AG04450 (cell line): Measurements from ENCODE around the gene RPL32. TPM values are rescaled to one million over a fixed set of nuclear protein-coding genes. Genes with fewer than 3 reads are reported as not detected.

Experiments
- CTCF ChIA-PET: fragments of 300-600, 350-600 bp; formaldehyde crosslinking; extraction: SDS; loops from one replicate; lab custom pipeline; 2022; ENCODE audit warnings: antibody characterized with exemption, inconsistent platforms; lab: Charles Lee
- POLR2A ChIA-PET: fragments of 350-600 bp; formaldehyde crosslinking; extraction: SDS; loops from one replicate; lab custom pipeline; 2021; ENCODE audit warnings: antibody characterized with exemption, inconsistent platforms; lab: Yijun Ruan, JAX
- DNase-seq: peaks from one replicate; pipeline ENCODE4 v3.0.0-alpha.2; 2011; ENCODE audit warnings: low read depth, low spot score
- H3K27ac ChIP-seq: one replicate; pipeline ENCODE4 v1.5.1; 2012; ENCODE audit warnings: low read depth, low read length, control low read depth
- H3K27me3 ChIP-seq: one replicate; pipeline ENCODE4 v1.6.0; 2012; ENCODE audit warnings: low read length; ENCODE audit not compliant: control insufficient read depth, insufficient read depth
- H3K4me3 ChIP-seq: 2 replicates; pipeline ENCODE4 v1.5.1; 2011; ENCODE audit warnings: mild to moderate bottlenecking, low read depth, low read length, control low read depth
- H3K9me3 ChIP-seq: 2 replicates; pipeline ENCODE4 v1.5.1; 2012; ENCODE audit warnings: low read length; ENCODE audit not compliant: control insufficient read depth, insufficient read depth
- polyA plus RNA-seq: library from polyadenylated mRNA; depleted of rRNA; stranded (reverse); fragments of >200 nt; gene quantifications from 2 replicates; pipeline ENCODE4 v1.2.3, GENCODE V29; 2011
- TF ChIP-seq, protein P1 (sequence below): IDR thresholded peaks from 2 replicates; pipeline ENCODE4 v1.5.1; 2011; ENCODE audit warnings: low read depth, low read length, control low read depth, inconsistent platforms

The RPL32 gene
- polyA plus RNA-seq, 1 experiment = 3,211 TPM

DNA sequence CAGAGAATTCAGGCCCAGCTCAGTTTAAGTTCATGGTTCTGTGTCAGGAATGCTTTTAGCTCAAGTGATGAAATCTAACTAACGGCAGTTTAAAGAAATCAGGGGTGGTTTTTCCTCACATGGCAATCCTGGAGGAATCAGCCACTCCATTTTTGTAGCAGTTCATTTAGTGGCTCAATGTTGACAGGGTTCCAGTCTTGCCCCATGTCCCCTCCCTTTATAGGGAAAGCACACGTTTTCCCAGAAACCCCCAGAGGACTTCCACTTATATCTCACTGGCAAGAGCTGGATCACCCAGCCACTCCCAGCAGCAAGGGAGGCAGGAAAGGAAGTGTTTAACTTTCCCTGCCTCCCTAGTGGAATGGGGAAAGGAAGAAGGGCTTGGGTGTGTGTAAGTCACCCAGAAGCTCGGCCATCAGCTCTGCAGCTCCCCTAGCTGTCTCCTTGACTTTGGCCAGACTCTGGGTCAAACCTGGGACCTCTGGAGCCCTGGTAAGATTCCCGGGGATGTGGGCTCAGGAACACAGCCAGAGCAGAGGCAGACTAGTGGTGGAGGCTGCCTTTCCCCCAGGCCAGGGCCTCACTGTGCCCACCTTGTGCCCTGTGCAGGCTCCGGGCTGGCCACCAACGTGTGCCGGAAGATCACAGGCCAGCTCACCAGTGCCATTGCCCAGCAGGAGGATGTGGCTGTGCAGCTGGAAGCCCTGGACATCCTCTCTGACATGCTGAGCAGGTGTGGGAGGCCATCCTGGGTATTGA lies 33.6 kb downstream of the RPL32 start:
- TF ChIP-seq, protein P1, sequence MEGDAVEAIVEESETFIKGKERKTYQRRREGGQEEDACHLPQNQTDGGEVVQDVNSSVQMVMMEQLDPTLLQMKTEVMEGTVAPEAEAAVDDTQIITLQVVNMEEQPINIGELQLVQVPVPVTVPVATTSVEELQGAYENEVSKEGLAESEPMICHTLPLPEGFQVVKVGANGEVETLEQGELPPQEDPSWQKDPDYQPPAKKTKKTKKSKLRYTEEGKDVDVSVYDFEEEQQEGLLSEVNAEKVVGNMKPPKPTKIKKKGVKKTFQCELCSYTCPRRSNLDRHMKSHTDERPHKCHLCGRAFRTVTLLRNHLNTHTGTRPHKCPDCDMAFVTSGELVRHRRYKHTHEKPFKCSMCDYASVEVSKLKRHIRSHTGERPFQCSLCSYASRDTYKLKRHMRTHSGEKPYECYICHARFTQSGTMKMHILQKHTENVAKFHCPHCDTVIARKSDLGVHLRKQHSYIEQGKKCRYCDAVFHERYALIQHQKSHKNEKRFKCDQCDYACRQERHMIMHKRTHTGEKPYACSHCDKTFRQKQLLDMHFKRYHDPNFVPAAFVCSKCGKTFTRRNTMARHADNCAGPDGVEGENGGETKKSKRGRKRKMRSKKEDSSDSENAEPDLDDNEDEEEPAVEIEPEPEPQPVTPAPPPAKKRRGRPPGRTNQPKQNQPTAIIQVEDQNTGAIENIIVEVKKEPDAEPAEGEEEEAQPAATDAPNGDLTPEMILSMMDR = no peak
- no peaks in the 10 kb centered on the region; the same call in 1 of the 2 replicates for H3K9me3 ChIP-seq
- H3K27ac ChIP-seq = peak overlapping the region; percentile 11
- ChIA-PET POLR2A (interaction anchor here (0.7 kb wide), 1 partner anchor 1471 kb away, joined by 3 read pairs; no protein-coding TSS in a partner anchor), CTCF (interaction anchor here (0.5 to 4.0 kb wide), 2 partner anchors 12 to 328 kb away, joined by 8 to 24 read pairs; partner anchors contain the start of gene CAND2)
- H3K4me3 ChIP-seq = no peak overlapping the region
- H3K27me3 ChIP-seq = no peaks in the 10 kb centered on the region
- no peak for DNase-seq

DNA sequence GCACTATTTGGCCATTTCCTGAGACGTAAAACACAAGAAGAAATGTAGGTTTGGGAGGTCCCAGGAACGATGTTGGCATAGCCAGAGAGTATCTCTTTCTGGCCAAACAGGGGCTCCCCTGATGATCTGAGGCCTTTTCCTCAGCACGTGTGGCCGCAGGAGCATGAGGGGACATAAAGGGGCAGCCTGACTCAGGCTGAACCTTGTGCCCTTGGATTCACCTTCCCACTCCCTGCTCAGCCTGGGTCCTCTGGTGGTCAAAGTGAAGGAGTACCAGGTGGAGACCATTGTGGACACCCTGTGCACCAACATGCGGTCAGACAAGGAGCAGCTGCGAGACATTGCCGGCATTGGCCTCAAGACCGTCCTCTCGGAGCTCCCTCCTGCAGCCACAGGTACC lies 34.3 kb downstream of the RPL32 start:
- Histone ChIP-seq H3K4me3 (no peak overlapping the region), H3K27ac (no peak overlapping the region), H3K9me3 (no peaks in the 10 kb centered on the region; the same call in 1 of the 2 replicates), H3K27me3 (no peaks in the 10 kb centered on the region)
- ChIA-PET CTCF (interaction anchor here (0.5 to 4.0 kb wide), 2 partner anchors 11 to 327 kb away, joined by 8 to 24 read pairs; partner anchors contain the start of gene CAND2), POLR2A (interaction anchor here (0.7 kb wide), 1 partner anchor 1472 kb away, joined by 3 read pairs; no protein-coding TSS in a partner anchor)
- no peak for DNase-seq
- TF ChIP-seq, protein P1 = 0 out of 2 replicates have a peak, but pooled peaks have one; percentile 8

DNA sequence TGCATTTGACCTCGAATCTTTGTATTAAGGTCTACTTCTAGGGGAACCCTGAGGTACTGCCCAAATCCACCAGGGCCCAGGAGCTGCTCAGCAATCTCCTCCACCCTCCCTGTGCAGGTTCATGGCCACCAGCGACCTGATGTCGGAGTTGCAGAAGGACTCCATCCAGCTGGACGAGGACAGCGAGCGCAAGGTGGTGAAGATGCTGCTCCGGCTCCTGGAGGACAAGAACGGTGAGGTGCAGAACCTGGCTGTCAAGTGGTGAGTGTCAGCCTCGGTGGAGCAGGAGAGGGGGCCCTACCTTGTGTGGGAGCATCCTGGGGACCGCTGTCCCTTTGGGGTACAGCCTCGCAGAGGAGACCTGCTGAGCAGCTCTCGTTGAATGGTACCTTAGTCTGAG lies 38.0 kb downstream of the RPL32 start:
- Histone ChIP-seq H3K27ac (no peak overlapping the region), H3K4me3 (no peak overlapping the region), H3K9me3 (no peaks in the 10 kb centered on the region; the same call in 1 of the 2 replicates), H3K27me3 (no peaks in the 10 kb centered on the region)
- DNase-seq = no peak
- TF ChIP-seq, protein P1 = no peak
- ChIA-PET CTCF (no interaction called here), POLR2A (no interaction called here)

DNA sequence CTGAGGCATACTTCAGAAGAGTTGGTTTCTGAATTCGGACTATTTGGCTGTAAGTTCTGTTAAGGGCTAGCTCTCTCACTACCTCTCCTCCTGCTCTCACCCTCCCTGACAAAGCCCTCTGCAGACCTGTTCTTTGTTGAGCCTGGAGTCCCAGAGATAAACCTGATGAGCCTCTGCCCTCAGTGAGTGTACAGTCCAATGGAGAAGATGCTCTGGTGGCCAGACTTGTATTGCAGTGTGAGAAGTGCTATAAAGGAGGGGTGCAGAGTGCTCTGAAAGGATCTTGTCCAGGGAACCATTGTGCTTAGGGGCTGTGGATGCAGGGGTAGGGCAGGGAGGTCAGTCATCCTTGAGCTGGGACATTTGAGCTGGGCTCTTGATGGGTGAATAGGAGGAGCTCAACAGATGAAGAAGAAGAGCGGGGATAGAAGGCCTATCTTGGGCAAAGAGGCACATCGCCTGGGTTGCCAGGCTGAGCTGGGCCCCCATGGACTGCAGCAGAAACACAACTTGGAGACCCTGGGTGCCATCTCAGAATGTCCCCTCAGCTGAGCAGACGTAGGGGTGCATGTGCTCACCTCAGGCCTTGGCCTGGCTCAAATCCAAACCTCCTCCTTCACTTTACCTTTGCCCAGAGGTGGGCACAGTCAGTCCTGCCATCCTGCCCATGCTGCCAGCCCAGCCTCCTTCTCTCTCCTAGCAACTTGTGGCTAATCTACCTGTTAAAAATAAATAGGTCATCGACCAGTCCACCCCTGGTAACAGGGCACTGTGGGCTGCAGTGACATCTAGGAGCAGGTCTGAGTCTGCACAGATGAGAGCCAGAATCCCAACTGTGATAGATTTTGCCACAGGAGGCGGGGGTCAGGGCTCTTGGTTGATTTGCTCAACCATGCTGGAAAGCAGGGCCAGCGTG lies 41.6 kb downstream of the RPL32 start:
- Histone ChIP-seq H3K27ac (no peak overlapping the region), H3K9me3 (no peaks in the 10 kb centered on the region; the same call in 1 of the 2 replicates), H3K4me3 (no peak overlapping the region), H3K27me3 (no peaks in the 10 kb centered on the region)
- ChIA-PET CTCF (interaction anchor here (0.5 to 2.1 kb wide), 3 partner anchors 10 to 21 kb away, joined by 3 to 11 read pairs (median 5); no protein-coding TSS in a partner anchor), POLR2A (interaction anchor here (1.0 kb wide), 1 partner anchor 10 kb away, joined by 3 read pairs; no protein-coding TSS in a partner anchor)
- no peak for DNase-seq
- TF ChIP-seq, protein P1 = no peak
